Calu3 (cell line): ENCODE results near the gene RTKN. TPM values are rescaled to one million over a fixed set of nuclear protein-coding genes. Genes with fewer than 3 reads are reported as not detected.
A peak's percentile ranks its signal among the peaks of the same experiment; 100 is the strongest.
"Not testable (repeated sequence)": the region's sequence is repeated elsewhere in the genome, so short reads cannot be mapped to it uniquely, and the experiment has no call there.

Source experiments
- BruUV-seq: library from RNA; stranded (reverse); fragments of 400-500 nt; replicated peaks from 2 replicates; lab custom pipeline; 2021; lab: Mats Ljungman, UMichigan
- CTCF ChIA-PET: fragments of 300-600 bp; sonication (Branson Sonifier 250); formaldehyde crosslinking; loops from one replicate; lab custom pipeline; 2022; ENCODE audit warnings: antibody characterized with exemption; lab: Charles Lee
- DNase-seq: peaks from one replicate; pipeline ENCODE4 v3.0.0; 2022
- H3K27ac Mint-ChIP-seq: one replicate; pipeline ENCODE4 v1.8.0; 2022; ENCODE audit warnings: mixed read lengths; ENCODE audit not compliant: unreplicated experiment
- H3K27me3 Mint-ChIP-seq: one replicate; pipeline ENCODE4 v1.8.0; 2022; ENCODE audit warnings: mixed read lengths; ENCODE audit not compliant: unreplicated experiment
- H3K36me3 Mint-ChIP-seq: one replicate; pipeline ENCODE4 v1.8.0; 2022; ENCODE audit warnings: mild to moderate bottlenecking, moderate library complexity, mixed read lengths; ENCODE audit not compliant: insufficient read depth, unreplicated experiment
- H3K4me1 Mint-ChIP-seq: one replicate; pipeline ENCODE4 v1.8.0; 2022; ENCODE audit warnings: mild to moderate bottlenecking, low read depth, mixed read lengths; ENCODE audit not compliant: unreplicated experiment
- H3K4me3 Mint-ChIP-seq: one replicate; pipeline ENCODE4 v1.8.0; 2022; ENCODE audit warnings: mild to moderate bottlenecking, low read depth, moderate library complexity, mixed read lengths; ENCODE audit not compliant: unreplicated experiment
- H3K9me3 Mint-ChIP-seq: one replicate; pipeline ENCODE4 v1.8.0; 2022; ENCODE audit warnings: low read depth, mixed read lengths; ENCODE audit not compliant: unreplicated experiment
- CTCF ChIP-seq: fragments of 200-600 bp; IDR thresholded peaks from one replicate; pipeline ENCODE4 v1.8.0; 2022; ENCODE audit warnings: antibody characterized with exemption; ENCODE audit not compliant: unreplicated experiment
- intact Hi-C: fragments of 100-400 bp; cut with micrococcal nuclease; formaldehyde crosslinking; loops from one replicate; pipeline ENCODE4 v1.10.0; 2022; ENCODE audit not compliant: unreplicated experiment
- total RNA-seq: library from RNA; stranded (reverse); gene quantifications from 2 replicates; pipeline ENCODE4 v1.2.3, GENCODE V29; 2022

The RTKN gene
- total RNA-seq, 1 experiment from 2014 or later: 97.6 TPM

- no peak for DNase-seq
- Mint-ChIP-seq H3K27ac (no peak overlapping the region), H3K36me3 (peaks cover 53% of the 10 kb centered on the region), H3K4me3 (no peak overlapping the region), H3K4me1 (peaks cover 10% of the 10 kb centered on the region), H3K27me3 (no peaks in the 10 kb centered on the region), H3K9me3 (no peaks in the 10 kb centered on the region)
- no peak for TF ChIP-seq CTCF
- CTCF ChIA-PET: no interaction called here
- BruUV-seq: no TSS peak
- intact Hi-C loops: no loop called here
Observed at GRCh38 chr2:74474481-74474880, 32.7 kb upstream of the RTKN start.

- no peak for TF ChIP-seq CTCF
- Mint-ChIP-seq H3K36me3 (peaks cover 47% of the 10 kb centered on the region), H3K4me1 (peaks cover 10% of the 10 kb centered on the region), H3K4me3 (peak overlapping the region; percentile 91), H3K27ac (peak overlapping the region; percentile 97), H3K27me3 (no peaks in the 10 kb centered on the region), H3K9me3 (no peaks in the 10 kb centered on the region)
- no peak for DNase-seq
- BruUV-seq: TSS peak; percentile 91
- CTCF ChIA-PET: interaction anchor here (0.7 to 1.3 kb wide), 2 partner anchors 9 to 19 kb away, joined by 6 read pairs; no protein-coding TSS in a partner anchor
- intact Hi-C loops: no loop called here
Observed at GRCh38 chr2:74472945-74473258, 31.2 kb upstream of the RTKN start.

- H3K4me1 Mint-ChIP-seq: peaks cover 10% of the 10 kb centered on the region
- H3K27me3 Mint-ChIP-seq: no peaks in the 10 kb centered on the region
- H3K27ac Mint-ChIP-seq: peak within 1 kb of the TSS; percentile 97
- peak within 1 kb of the TSS; percentile 91 for H3K4me3 Mint-ChIP-seq
- CTCF ChIA-PET: interaction anchor here (0.7 to 1.3 kb wide), 2 partner anchors 9 to 19 kb away, joined by 6 read pairs; no protein-coding TSS in a partner anchor
- no peaks in the 10 kb centered on the region for H3K9me3 Mint-ChIP-seq
- intact Hi-C loops: no loop called here
- no peak for TF ChIP-seq CTCF
- peaks cover 47% of the 10 kb centered on the region for H3K36me3 Mint-ChIP-seq
- BruUV-seq: TSS peak; percentile 91
- DNase-seq: peak; percentile 96
Observed at GRCh38 chr2:74472086-74472944, 30.6 kb upstream of the RTKN start, which contains the start of gene MRPL53. Gene MRPL53, minus strand, starts transcription at chr2:74472680. Its CDS starts 20 bp downstream, at chr2:74472660.

- peak overlapping the region; percentile 97 for H3K27ac Mint-ChIP-seq
- peaks cover 10% of the 10 kb centered on the region for H3K4me1 Mint-ChIP-seq
- no peak for TF ChIP-seq CTCF
- CTCF ChIA-PET: interaction anchor here (0.6 to 0.7 kb wide), 2 partner anchors 29 to 114 kb away, joined by 3 read pairs; no protein-coding TSS in a partner anchor
- peak overlapping the region; percentile 91 for H3K4me3 Mint-ChIP-seq
- no peaks in the 10 kb centered on the region for H3K27me3 Mint-ChIP-seq
- peaks cover 47% of the 10 kb centered on the region for H3K36me3 Mint-ChIP-seq
- intact Hi-C loops: no loop called here
- no TSS peak for BruUV-seq
- no peak for DNase-seq
- H3K9me3 Mint-ChIP-seq: no peaks in the 10 kb centered on the region
Observed at GRCh38 chr2:74471332-74472065, 29.8 kb upstream of the RTKN start.

- intact Hi-C loops, DNase-seq, CTCF ChIA-PET, H3K9me3 Mint-ChIP-seq, H3K27me3 Mint-ChIP-seq, BruUV-seq, H3K4me1 Mint-ChIP-seq: not testable (repeated sequence)
- peak overlapping the region; percentile 60 for H3K27ac Mint-ChIP-seq
- H3K4me3 Mint-ChIP-seq: peak overlapping the region; percentile 26
- H3K36me3 Mint-ChIP-seq: peaks cover 48% of the 10 kb centered on the region
Observed at GRCh38 chr2:74470742-74471141, 29.0 kb upstream of the RTKN start.
